Naive thymus-derived CD4-positive, alpha-beta T cell (primary cell): ENCODE data around the gene GNAT3. TPM values are rescaled to one million over a fixed set of nuclear protein-coding genes. Genes with fewer than 3 reads are reported as not detected.

Source experiments
- ATAC-seq: fragments of 150-1000 bp; cut with Tn5 transposase; 2 replicates; pipeline ENCODE4 v1.10.0; 2021; ENCODE audit warnings: mild to moderate bottlenecking, moderate library complexity
- CTCF ChIA-PET: fragments of 350-600 bp; sonication (Branson Sonifier 250); formaldehyde crosslinking; loops from one replicate; lab custom pipeline; 2021; ENCODE audit warnings: antibody characterized with exemption; lab: Charles Lee
- POLR2A ChIA-PET: fragments of 350-600 bp; sonication (Branson Sonifier 250); formaldehyde crosslinking; loops from one replicate; lab custom pipeline; 2021; ENCODE audit warnings: antibody characterized with exemption, inconsistent platforms; lab: Charles Lee
- DNase-seq, 9 donors: peaks; one replicate each; pipeline versions ENCODE4 v3.0.0 to v3.0.0-alpha.2; 2020 to 2022; ENCODE audit warnings: mixed read lengths in 1 of 9
- H3K27ac ChIP-seq: one replicate; pipeline ENCODE4 v1.7.0; 2013; ENCODE audit warnings: mild to moderate bottlenecking, low read depth, low read length, moderate library complexity
- H3K27me3 ChIP-seq, 2 donors: one replicate each; pipeline ENCODE4 v1.7.0; 2013; ENCODE audit warnings: low read length in 2 of 2, mild to moderate bottlenecking in 2 of 2, moderate library complexity in 2 of 2; ENCODE audit not compliant: control insufficient read depth in 2 of 2, insufficient read depth in 2 of 2
- H3K36me3 ChIP-seq, 3 experiments: 1 replicate in 2 of 3; 2 replicates in 1 of 3; pipeline ENCODE4 v1.7.0; 2013; ENCODE audit warnings: low read length in 3 of 3, mild to moderate bottlenecking in 3 of 3, moderate library complexity in 1 of 3; ENCODE audit not compliant: insufficient read depth in 3 of 3, control insufficient read depth in 2 of 3
- H3K4me1 ChIP-seq, 2 donors: one replicate each; pipeline ENCODE4 v1.7.0; 2013; ENCODE audit warnings: low read length in 2 of 2, mild to moderate bottlenecking in 2 of 2, moderate library complexity in 1 of 2; ENCODE audit not compliant: control insufficient read depth in 2 of 2, insufficient read depth in 2 of 2
- H3K4me3 ChIP-seq: 2 replicates; pipeline ENCODE4 v1.7.0; 2013; ENCODE audit warnings: mild to moderate bottlenecking, low read length
- H3K9me3 ChIP-seq, 3 experiments: 1 replicate in 2 of 3; 2 replicates in 1 of 3; pipeline ENCODE4 v1.7.0; 2013; ENCODE audit warnings: low read length in 3 of 3; ENCODE audit not compliant: control insufficient read depth in 2 of 3
- H3K27ac Mint-ChIP-seq, 9 donors: one replicate each; pipeline ENCODE4 v1.8.0; 2020 to 2022; ENCODE audit warnings: mixed read lengths in 9 of 9, mild to moderate bottlenecking in 8 of 9, moderate library complexity in 5 of 9, inconsistent platforms in 2 of 9
- H3K27me3 Mint-ChIP-seq, 5 donors: one replicate each; pipeline ENCODE4 v1.8.0; 2021 to 2022; ENCODE audit warnings: mixed read lengths in 5 of 5, mild to moderate bottlenecking in 1 of 5
- H3K36me3 Mint-ChIP-seq, 5 donors: one replicate each; pipeline ENCODE4 v1.8.0; 2020 to 2022; ENCODE audit warnings: mixed read lengths in 5 of 5, mild to moderate bottlenecking in 3 of 5, inconsistent platforms in 1 of 5
- H3K4me1 Mint-ChIP-seq, 7 donors: one replicate each; pipeline ENCODE4 v1.8.0; 2020 to 2022; ENCODE audit warnings: mixed read lengths in 7 of 7, mild to moderate bottlenecking in 3 of 7, inconsistent platforms in 1 of 7
- H3K4me3 Mint-ChIP-seq, 10 donors: one replicate each; pipeline ENCODE4 v1.8.0; 2020 to 2022; ENCODE audit warnings: mild to moderate bottlenecking in 10 of 10, mixed read lengths in 10 of 10, moderate library complexity in 6 of 10, inconsistent platforms in 2 of 10
- H3K9me3 Mint-ChIP-seq, 11 donors: one replicate each; pipeline ENCODE4 v1.8.0; 2020 to 2022; ENCODE audit warnings: mixed read lengths in 11 of 11, mild to moderate bottlenecking in 4 of 11, inconsistent platforms in 1 of 11, moderate library complexity in 1 of 11
- intact Hi-C, 2 donors: fragments of 100-400 bp; cut with micrococcal nuclease; formaldehyde crosslinking; loops; one replicate each; pipeline ENCODE4 v1.15.1; 2023
- polyA plus RNA-seq, 2 donors: library from polyadenylated mRNA; unstranded; fragments of 300-500 nt; fragmentation: Illumina TruSeq; gene quantifications; one replicate each; pipeline ENCODE4 v1.2.3, GENCODE V29; 2021
- total RNA-seq, 6 experiments: library from RNA in 5 of 6; stranded (reverse) in 5 of 6; gene quantifications; 1 replicate in 5 of 6; 2 replicates in 1 of 6; pipeline ENCODE4 v1.2.3 and lab custom pipeline; 2021 to 2026

The GNAT3 gene
- total and polyA plus RNA-seq, 7 experiments from 2014 or later = not detected

GRCh38 chr7:80415522-80415921 lies 96.3 kb downstream of the GNAT3 start:
- Mint-ChIP-seq H3K27ac (no peak overlapping the region), H3K27me3 (no peaks in the 10 kb centered on the region), H3K36me3 (no peaks in the 10 kb centered on the region), H3K4me1 (no peaks in the 10 kb centered on the region), H3K9me3 (peaks cover 0 to 2% (median 0%) of the 10 kb centered on the region in 11 donors), H3K4me3 (no peak overlapping the region)
- no peaks in the 10 kb centered on the region for H3K27me3 ChIP-seq
- no peak for ATAC-seq
- intact Hi-C loops = no loop called here
- no peak overlapping the region for H3K4me3 ChIP-seq
- no peak overlapping the region for H3K27ac ChIP-seq
- ChIA-PET POLR2A (no interaction called here), CTCF (no interaction called here)
- H3K4me1 ChIP-seq = no peaks in the 10 kb centered on the region
- DNase-seq = no peak
- H3K9me3 ChIP-seq = no peaks in the 10 kb centered on the region
- no peaks in the 10 kb centered on the region for H3K36me3 ChIP-seq

GRCh38 chr7:80415114-80415513 lies 96.8 kb downstream of the GNAT3 start:
- Mint-ChIP-seq H3K9me3 (peaks cover 0 to 2% (median 0%) of the 10 kb centered on the region in 11 donors), H3K36me3 (no peaks in the 10 kb centered on the region), H3K27me3 (no peaks in the 10 kb centered on the region), H3K4me1 (no peaks in the 10 kb centered on the region), H3K27ac (no peak overlapping the region), H3K4me3 (no peak overlapping the region)
- intact Hi-C loops = no loop called here
- Histone ChIP-seq H3K27me3 (no peaks in the 10 kb centered on the region), H3K4me1 (no peaks in the 10 kb centered on the region), H3K27ac (no peak overlapping the region), H3K4me3 (no peak overlapping the region), H3K36me3 (no peaks in the 10 kb centered on the region), H3K9me3 (no peaks in the 10 kb centered on the region)
- CTCF ChIA-PET = no interaction called here
- DNase-seq (no peak), ATAC-seq (no peak)
- POLR2A ChIA-PET = no interaction called here

GRCh38 chr7:80414331-80414730 lies 97.5 kb downstream of the GNAT3 start:
- no peaks in the 10 kb centered on the region for H3K27me3 Mint-ChIP-seq
- H3K36me3 Mint-ChIP-seq = no peaks in the 10 kb centered on the region
- no peak overlapping the region for H3K27ac ChIP-seq
- H3K4me1 ChIP-seq = no peaks in the 10 kb centered on the region
- ChIA-PET CTCF (no interaction called here), POLR2A (no interaction called here)
- H3K4me3 ChIP-seq = no peak overlapping the region
- H3K9me3 ChIP-seq = no peaks in the 10 kb centered on the region
- intact Hi-C loops = no loop called here
- H3K27me3 ChIP-seq = no peaks in the 10 kb centered on the region
- H3K4me3 Mint-ChIP-seq = no peak overlapping the region
- DNase-seq (no peak), ATAC-seq (no peak)
- H3K36me3 ChIP-seq = no peaks in the 10 kb centered on the region
- H3K4me1 Mint-ChIP-seq = no peaks in the 10 kb centered on the region
- peaks cover 0 to 2% (median 0%) of the 10 kb centered on the region in 11 donors for H3K9me3 Mint-ChIP-seq
- no peak overlapping the region for H3K27ac Mint-ChIP-seq

- no peaks in the 10 kb centered on the region for H3K4me1 ChIP-seq
- ChIA-PET CTCF (no interaction called here), POLR2A (no interaction called here)
- no peak overlapping the region for H3K4me3 ChIP-seq
- no peak overlapping the region for H3K4me3 Mint-ChIP-seq
- no peaks in the 10 kb centered on the region for H3K36me3 Mint-ChIP-seq
- no peaks in the 10 kb centered on the region for H3K36me3 ChIP-seq
- H3K4me1 Mint-ChIP-seq = no peaks in the 10 kb centered on the region
- H3K27ac ChIP-seq = no peak overlapping the region
- peaks cover 0 to 2% (median 0%) of the 10 kb centered on the region in 11 donors for H3K9me3 Mint-ChIP-seq
- no peaks in the 10 kb centered on the region for H3K27me3 ChIP-seq
- no peak for ATAC-seq
- H3K27me3 Mint-ChIP-seq = no peaks in the 10 kb centered on the region
- no peaks in the 10 kb centered on the region for H3K9me3 ChIP-seq
- no peak for DNase-seq
- no peak overlapping the region for H3K27ac Mint-ChIP-seq
- intact Hi-C loops = no loop called here
These were observed 98.4 kb downstream of the GNAT3 start for GRCh38 chr7:80413383-80413945.

GRCh38 chr7:80412842-80413241 lies 99.0 kb downstream of the GNAT3 start:
- Mint-ChIP-seq H3K4me3 (no peak overlapping the region), H3K9me3 (peaks cover 0 to 2% (median 0%) of the 10 kb centered on the region in 11 donors), H3K36me3 (no peaks in the 10 kb centered on the region), H3K27ac (no peak overlapping the region), H3K4me1 (no peaks in the 10 kb centered on the region), H3K27me3 (no peaks in the 10 kb centered on the region)
- H3K4me1 ChIP-seq = no peaks in the 10 kb centered on the region
- ChIA-PET CTCF (no interaction called here), POLR2A (no interaction called here)
- no peaks in the 10 kb centered on the region for H3K9me3 ChIP-seq
- H3K4me3 ChIP-seq = no peak overlapping the region
- H3K27me3 ChIP-seq = no peaks in the 10 kb centered on the region
- no peak for ATAC-seq
- no peak for DNase-seq
- no peak overlapping the region for H3K27ac ChIP-seq
- H3K36me3 ChIP-seq = no peaks in the 10 kb centered on the region
- intact Hi-C loops = no loop called here

- H3K9me3 ChIP-seq = no peaks in the 10 kb centered on the region
- no peaks in the 10 kb centered on the region for H3K4me1 ChIP-seq
- no peaks in the 10 kb centered on the region for H3K36me3 ChIP-seq
- no peaks in the 10 kb centered on the region for H3K4me1 Mint-ChIP-seq
- no peaks in the 10 kb centered on the region for H3K27me3 ChIP-seq
- intact Hi-C loops = no loop called here
- no peak overlapping the region for H3K4me3 ChIP-seq
- no peak overlapping the region for H3K4me3 Mint-ChIP-seq
- ChIA-PET POLR2A (interaction anchor here (0.7 kb wide), 1 partner anchor 18 kb away, joined by 3 read pairs; no protein-coding TSS in a partner anchor), CTCF (no interaction called here)
- H3K36me3 Mint-ChIP-seq = no peaks in the 10 kb centered on the region
- ATAC-seq (no peak), DNase-seq (no peak)
- H3K9me3 Mint-ChIP-seq = peaks cover 0 to 3% (median 0%) of the 10 kb centered on the region in 11 donors
- H3K27me3 Mint-ChIP-seq = no peaks in the 10 kb centered on the region
- H3K27ac Mint-ChIP-seq = no peak overlapping the region
- no peak overlapping the region for H3K27ac ChIP-seq
These were observed 100.2 kb downstream of the GNAT3 start for GRCh38 chr7:80411621-80412020.

- no peak overlapping the region for H3K27ac Mint-ChIP-seq
- intact Hi-C loops = no loop called here
- ATAC-seq (no peak), DNase-seq (no peak)
- H3K9me3 ChIP-seq = no peaks in the 10 kb centered on the region
- no peaks in the 10 kb centered on the region for H3K4me1 Mint-ChIP-seq
- H3K4me1 ChIP-seq = no peaks in the 10 kb centered on the region
- POLR2A ChIA-PET = no interaction called here
- H3K27ac ChIP-seq = no peak overlapping the region
- no peaks in the 10 kb centered on the region for H3K27me3 Mint-ChIP-seq
- CTCF ChIA-PET = no interaction called here
- peaks cover 0 to 3% (median 0%) of the 10 kb centered on the region in 11 donors for H3K9me3 Mint-ChIP-seq
- no peaks in the 10 kb centered on the region for H3K27me3 ChIP-seq
- H3K36me3 ChIP-seq = no peaks in the 10 kb centered on the region
- H3K4me3 Mint-ChIP-seq = no peak overlapping the region
- no peak overlapping the region for H3K4me3 ChIP-seq
- H3K36me3 Mint-ChIP-seq = no peaks in the 10 kb centered on the region
These were observed 101.8 kb downstream of the GNAT3 start for GRCh38 chr7:80410081-80410480.
